GM18498 (cell line): ENCODE results near the gene IQCE.

Source experiments
- ATAC-seq: cut with Tn5 transposase; IDR thresholded peaks from one replicate; pipeline ENCODE4 v1.9.1; 2021; ENCODE audit warnings: mild to moderate bottlenecking, moderate library complexity; ENCODE audit not compliant: unreplicated experiment

Gene IQCE

DNA sequence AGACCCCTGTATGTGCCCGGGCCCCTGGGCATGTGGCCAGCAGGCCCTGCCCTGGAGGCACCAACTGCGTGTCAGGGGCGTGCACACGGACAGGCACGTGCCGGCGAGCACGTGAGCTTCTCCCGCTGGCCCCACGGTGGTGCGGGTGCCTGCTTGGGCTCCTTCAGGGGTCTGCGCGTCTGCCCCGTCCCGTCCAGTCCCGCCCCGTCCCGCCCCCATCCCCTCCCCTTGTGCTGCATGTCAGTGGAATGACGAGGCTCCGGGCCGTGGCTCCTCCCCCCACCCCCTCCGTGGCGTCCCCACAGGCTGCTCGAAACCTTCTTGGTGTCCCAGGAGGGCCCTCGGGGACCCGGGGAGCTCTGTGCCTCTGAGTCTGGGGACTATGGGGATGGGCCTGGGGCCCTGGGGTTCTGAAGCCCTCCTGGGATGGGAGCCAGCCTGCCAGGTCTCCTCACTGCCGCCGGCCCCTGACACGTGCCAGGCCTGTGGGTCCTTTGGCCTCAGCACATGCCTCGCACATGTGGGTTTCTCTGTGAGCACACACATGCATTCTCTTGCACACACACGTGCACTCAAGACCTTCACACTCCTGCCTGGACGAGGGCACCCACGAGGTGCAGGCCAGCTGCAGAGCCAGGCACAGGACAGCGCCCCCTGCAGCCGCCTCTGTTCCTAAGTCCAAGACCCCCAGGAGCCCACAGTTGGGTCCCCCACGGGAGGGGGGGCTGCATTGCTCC lies 101.7 kb downstream of the IQCE start:
- no peak for ATAC-seq

- no peak for ATAC-seq
Observed at GRCh38 chr7:2661096-2661449, 102.3 kb downstream of the IQCE start.

GRCh38 chr7:2661602-2662272 lies 103.0 kb downstream of the IQCE start:
- no peak for ATAC-seq

- no peak for ATAC-seq
Observed at GRCh38 chr7:2662273-2663120, 103.7 kb downstream of the IQCE start.

DNA sequence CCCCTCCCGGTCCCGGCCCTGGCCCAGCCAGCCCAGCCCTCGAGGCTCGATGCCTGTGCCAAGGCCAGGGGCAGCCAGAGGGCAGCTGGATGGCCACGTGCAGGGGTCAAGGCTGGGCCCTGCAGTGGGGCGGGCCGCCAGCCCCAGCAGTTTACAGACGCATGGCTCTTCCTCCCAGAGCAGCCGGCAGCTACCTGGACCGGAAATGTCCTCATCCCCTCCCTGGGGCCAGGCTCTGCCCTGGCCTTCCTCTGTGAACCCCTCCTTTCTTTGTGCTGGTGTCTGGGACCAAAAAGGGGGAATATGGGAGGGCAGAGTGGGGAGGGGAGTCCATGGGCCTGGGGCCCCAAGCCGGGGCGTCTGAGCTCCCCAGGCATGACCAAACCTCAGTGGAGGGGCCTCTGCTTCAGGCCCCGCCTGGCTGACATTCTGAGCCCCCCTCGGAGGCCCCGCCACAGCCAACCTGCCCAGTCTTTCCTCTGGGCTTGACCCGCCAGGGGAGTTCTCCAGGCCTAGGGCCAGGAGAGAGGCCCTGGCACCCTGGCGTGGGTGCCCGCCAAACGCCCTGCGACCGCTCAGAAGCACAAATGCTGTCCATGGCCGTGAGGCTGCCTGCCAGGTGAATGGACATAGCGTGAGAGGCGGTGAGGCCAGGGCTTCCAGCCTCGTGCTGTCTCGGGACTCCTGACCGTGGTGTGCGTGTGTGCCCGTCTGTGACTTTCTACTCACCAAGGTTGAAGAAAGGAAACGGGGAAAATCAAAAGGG lies 104.5 kb downstream of the IQCE start:
- ATAC-seq, result no peak

DNA sequence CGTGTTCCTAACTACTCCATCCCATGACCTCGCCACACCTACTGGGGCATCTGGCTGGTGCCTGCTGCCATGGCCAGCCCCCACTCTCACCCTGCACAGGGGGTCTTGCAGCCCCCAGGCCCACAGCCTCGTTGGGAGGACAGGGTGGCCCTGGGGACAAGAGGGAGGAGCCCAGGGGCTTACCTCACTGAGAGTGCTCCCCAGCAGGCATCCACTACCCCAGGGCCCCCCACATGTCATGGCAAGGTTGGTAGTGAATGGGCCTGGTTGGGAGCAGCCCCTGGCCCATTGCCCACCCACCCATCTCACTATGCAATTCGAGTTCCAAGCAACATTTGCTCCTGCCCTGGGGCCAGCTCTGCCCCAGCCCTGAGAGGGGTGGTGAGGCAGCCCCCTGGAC lies 105.2 kb downstream of the IQCE start:
- no peak for ATAC-seq
